Activated naive CD8-positive, alpha-beta T cell treated with anti-CD3 and anti-CD28 coated beads, Interleukin-2, amount 50 U/mL, for 16 hours (primary cell): ENCODE data around the gene ARHGEF4.
"Not testable (repeated sequence)": the region's sequence is repeated elsewhere in the genome, so short reads cannot be mapped to it uniquely, and the experiment has no call there.

Source experiments
- DNase-seq: peaks from one replicate; pipeline ENCODE4 v3.0.0-alpha.2; 2020; ENCODE audit warnings: low read depth, low spot score

ARHGEF4 gene

DNA sequence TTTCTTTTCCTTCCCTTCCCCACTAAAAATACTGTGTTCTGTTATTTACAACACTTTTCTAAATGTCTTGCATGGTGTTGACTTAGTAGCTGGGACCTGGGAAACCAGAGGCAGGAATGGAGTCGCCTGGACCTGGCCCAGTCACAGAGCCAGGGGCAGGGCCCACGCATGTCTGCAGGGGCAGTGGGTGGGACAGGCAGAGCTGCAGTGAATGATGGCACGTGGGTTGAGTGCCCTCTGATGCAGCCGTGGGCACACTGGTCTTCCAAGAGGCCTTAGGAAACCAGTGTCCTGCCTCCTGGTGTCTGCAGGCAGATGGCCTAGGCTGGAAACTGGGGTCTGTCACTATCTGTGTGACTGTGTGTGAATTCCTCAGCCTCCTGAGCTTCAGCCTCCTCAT is 46.8 kb downstream of the ARHGEF4 start:
- DNase-seq: no peak

DNA sequence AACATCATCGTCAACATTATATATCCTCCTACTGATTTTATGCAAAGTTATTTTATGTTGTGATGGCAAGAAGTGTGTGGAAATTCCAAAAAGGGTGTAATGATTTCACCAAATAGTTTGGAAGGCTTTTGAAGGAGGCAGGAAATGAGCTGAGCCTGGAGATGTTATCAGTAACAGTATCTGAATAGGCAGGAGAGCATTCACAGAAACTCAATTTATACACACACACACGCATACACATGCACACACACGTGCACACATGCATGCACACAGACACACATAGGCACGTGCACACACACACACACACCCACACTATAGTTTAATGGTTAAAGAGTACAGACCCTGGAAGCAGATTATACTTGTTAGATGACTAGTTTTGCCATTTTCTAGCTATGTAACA is 47.3 kb downstream of the ARHGEF4 start:
- DNase-seq: no peak

DNA sequence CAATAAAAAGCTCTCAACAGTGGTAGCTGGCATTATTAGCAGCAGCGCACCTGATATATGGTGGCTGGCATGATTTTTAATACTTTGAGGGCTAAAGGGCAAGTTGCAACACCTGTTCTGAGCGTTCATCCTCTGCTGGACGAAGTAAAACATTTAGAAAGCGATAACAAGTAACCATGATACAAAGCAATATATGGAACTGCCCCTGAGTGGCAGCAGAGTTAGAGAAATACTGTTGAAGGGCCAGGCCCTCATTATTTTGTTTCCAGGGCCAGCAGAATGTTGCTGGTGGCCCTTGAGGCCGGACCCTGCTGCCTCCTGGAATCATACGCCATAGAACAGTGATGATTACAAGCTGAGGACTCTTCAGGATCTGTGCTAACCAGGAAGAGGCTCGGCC is 47.8 kb downstream of the ARHGEF4 start:
- no peak for DNase-seq

DNA sequence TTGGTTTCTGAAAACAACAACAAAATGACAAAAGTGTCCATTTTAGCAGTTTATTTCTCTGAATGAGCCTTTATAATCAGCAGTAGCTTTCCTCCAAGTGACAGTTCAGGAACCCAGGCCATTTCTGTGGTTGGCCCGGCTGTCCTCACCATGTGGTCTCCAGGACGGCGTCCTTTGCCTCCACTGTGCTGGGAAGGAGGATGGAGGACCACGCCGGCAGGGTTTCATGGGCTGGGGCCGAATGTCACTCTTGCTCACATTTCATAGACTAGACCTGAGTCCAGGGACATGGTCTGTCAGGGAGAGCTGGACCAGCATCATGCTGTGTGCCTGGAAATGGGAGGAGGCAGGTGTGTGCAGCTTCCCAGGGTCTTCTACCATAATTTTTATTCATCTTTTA is 50.9 kb downstream of the ARHGEF4 start:
- no peak for DNase-seq

DNA sequence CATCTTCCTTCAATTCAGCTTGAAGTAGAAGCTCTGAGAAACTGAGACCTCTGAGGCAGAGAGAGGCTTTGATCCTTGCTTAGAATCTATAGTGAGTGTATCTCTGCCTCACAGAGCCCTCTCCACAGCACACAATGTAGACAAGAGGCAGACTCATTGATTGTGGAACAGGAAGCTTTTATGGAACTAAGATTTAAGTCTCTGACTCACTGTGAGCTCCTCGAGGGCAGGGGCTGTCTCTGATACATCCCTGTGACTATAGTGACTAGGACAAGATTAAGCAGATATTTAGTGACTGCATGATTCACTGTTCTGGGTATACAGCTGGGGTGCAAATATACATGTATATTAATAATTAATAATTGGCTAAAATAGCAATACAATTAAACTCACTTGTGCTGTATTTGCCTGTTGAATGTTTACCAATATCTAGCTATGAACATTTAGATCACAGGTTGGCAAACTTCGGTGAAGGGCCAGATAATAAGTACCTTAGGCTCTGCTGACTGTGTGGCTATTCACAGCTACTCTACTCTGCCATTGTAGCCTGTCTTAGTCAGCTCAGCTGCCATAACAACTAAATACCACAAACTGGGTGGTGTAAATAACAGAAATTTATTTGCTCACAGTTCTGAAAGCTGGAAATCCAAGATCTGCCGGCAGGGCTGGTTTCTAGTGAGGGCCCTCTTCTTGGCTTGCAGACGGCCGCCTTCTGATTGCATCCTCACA is 54.4 kb downstream of the ARHGEF4 start:
- no peak for DNase-seq

DNA sequence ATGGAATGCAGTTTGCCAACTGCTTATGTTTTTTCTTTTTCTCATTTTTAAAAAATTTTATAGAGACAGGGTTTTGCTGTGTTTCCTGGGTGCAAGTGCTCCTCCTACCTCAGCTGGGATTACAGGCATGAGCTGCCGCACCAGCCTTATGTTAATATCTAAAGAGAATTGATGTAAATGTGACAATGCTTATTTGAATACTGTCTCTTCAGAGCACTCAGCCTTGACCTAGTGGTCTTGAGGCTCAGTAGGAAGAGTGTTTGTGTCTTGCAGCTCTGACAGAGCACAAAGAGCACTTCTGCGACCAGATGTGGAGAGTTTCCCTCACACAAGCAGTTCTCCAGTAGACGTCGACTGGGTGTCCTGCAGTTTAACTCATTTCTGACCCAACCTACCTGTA is 55.3 kb downstream of the ARHGEF4 start:
- no peak for DNase-seq

DNA sequence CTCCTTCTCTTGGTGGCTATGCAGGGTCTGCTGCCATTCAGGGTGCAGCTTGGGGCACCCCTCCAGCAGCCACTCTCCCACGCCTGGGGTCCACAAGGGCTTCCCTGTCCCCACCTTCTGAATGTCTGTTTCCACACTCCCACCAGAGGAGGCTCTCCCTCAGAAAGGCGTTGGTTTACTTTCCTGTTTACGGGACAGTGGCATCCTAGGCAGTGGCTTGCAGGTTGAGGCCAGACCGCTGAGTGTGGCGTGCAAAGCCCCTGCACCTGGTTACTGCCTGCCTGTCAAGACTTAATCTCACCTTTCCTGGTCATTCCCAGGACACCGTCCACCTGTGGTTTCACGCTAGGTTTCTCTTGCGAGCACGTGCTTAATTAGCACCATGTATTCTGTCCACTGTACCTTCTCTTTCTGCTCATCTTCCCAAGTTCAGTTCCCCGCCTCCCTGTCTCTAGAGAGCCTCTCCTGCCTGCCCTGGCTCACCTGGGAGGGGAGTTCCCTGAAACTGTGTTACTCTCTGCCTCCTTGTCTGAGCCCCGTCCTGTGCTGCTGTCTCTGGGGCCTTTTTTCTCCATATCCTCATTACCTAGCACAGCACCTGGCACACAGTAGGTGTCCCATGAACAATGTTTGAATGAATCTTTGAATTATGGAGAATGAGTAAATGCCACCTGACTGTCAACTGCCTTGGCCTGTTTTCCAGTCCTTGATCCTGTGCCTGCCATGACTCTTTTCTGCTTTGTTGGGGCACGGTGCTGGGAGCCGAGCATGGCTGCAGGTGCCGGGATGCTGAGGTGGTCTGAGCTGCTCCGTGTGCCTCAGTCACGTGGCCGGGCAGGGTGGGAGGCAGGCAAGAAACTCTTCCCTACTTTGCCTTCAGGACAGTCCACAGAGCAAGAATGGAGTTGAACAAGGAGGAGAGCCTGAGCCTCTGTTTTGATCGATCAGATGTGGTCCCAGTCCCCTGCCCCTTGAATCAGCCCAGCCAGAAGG is 56.4 kb downstream of the ARHGEF4 start:
- DNase-seq: no peak

DNA sequence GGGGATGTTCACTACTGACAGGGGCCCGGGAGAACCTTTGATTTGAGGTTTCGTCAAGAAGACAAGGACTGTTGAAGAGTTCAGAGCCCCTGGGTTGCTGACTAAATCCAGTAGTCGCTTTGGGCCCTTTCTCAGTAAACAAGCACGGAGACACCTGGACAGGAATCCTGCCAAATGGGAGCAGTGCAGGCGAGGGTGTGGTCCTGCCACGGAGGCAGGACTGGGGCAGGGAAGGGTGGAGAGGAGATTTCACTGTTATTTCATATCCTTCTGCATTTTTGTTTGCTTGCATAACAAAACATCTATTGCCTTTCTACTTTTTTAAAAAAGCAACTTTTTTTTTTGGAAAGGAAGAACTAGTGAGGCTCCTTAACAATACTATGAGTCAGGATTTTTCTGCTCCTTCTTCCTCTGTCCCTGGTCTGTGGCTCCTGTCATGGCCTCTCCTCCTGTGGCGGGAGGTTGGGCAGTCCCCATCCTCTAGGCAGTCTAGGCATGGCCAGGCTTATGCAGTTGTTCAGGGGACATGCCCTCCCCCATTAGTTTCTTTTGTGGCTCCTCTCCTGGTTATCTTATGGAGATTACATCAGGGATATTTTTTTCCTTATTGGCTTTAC is 57.7 kb downstream of the ARHGEF4 start:
- DNase-seq: no peak

DNA sequence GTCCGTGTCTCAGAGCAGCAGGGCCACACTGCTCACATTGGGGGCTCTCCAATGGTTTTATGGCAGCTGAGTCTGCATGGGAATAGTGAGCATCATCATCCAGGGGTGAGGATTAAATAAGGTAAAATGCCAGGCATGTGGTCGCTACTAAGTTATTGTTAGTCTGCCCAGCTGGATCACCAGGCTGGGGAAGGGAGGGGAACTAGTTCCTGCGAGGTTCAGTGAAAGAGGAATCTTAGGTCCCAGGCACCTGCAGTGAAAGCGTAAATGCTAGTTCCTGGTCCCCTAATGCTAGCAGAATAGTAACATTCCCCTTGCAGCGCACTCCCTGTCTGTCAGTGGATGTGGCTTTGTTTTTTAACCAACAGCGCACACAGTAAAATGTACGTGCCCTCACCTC is 60.1 kb downstream of the ARHGEF4 start:
- DNase-seq: no peak

DNA sequence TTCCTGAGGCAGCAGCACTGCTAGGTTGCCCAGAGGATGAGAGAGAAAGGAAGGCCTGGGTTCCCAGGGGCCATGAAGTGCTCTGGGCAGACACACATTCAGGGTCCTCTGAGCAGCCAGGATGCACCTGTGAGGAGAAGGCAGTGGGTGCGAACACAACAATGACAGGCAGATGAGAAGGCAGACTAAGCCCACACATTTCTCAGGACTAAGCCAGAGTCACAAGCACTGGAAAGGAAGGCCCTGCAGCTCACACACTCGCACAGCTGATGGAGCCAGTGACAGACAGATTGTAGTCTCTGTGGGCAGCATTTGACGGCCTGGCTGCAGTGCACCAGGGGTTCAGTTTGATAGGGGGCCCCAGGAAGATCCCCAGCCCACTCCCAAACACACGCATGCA is 61.8 kb downstream of the ARHGEF4 start:
- no peak for DNase-seq

DNA sequence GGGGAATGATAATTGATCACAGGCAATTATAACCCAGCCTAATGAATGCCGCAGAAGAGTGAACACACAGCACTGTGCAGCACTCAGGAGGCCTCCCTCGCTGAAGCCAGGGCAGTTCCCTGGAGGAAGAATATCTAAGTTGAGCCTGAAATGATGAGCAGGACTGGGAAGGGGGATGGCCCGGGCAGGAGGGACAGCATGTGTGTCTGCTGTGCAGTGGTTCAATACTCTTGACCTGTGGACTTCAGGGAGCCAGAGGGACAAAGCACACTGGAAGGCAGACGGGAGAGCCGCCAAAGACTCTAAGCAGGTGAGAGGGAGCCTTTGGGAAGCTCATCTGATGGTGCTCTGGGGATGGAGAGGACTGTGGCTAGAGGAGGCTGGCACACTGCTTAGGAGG is 62.6 kb downstream of the ARHGEF4 start:
- no peak for DNase-seq

DNA sequence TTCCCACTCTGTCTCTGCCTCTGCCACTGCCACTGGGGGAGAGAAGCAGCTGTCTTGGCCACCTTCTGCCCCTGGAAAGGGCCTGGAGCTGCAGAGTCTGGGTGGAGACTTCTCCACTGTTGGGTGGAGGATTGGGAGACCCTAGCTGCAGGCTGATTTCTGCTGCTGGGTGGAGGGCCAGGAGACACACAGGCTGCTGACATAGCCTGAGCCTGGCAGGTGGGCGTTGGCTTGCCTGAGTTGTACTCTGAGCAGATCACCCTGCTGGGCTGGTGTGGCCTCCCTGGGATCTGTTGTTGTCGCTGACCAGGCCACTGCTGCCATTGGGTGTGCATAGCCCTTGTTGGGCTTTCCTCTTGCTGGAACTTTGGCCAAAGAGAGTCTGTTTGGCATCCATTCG is 64.3 kb downstream of the ARHGEF4 start:
- DNase-seq: no peak

DNA sequence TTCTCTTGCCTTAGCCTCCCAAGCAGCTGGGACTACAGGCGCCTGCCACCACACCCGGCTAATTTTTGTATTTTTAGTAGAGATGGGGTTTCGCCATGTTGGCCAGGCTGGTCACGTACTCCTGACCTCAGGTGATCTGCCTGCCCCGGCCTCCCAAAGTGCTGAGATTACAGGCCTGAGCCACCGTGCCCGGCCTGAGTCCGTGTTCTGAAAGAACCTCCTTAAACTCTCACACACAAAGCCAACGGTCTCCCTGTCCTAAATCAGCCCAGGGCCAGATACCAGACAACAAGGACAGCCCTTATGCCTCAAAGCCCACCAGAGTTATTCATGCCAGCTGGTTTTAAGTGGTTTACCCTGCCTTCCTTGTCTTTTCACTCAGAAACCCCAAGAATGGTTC is 64.9 kb downstream of the ARHGEF4 start:
- DNase-seq: not testable (repeated sequence)

DNA sequence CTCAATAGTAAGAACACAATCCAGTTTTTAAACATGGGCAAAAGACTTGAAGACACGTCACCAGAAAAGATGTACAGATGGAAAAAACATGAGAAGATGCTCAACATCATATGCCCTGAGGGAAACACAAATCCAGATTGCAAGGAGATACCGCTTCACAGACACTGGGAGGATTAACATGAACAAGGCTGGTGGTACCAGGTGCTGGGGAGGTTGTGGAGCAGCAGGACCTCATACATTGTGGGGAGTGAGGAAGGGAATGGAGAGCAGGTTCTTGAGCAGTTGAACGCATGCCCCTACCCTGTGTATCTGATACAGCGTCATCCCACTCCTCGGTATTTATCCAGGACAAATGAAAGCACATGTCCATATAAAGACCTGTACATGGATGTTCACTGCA is 72.1 kb downstream of the ARHGEF4 start:
- no peak for DNase-seq

DNA sequence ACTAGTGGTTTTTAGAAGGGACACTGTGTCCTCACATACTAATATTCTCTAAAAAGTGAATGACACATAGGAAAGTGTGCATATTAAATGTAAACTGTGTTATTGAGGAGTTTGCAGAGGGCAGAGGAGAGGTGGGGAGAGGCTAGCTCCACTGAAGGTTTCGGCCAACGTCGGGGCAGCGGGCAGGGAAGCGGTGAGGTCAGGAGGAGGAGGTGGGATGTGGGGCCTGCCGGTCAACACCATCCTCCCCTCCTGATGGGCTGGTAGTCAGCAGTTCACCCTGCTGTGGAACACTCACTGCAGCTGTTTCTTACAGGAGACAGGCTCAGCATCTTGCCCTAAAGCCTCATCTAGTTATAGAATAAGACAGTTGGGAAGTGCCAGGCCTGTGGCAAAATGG is 74.2 kb downstream of the ARHGEF4 start:
- DNase-seq: no peak

DNA sequence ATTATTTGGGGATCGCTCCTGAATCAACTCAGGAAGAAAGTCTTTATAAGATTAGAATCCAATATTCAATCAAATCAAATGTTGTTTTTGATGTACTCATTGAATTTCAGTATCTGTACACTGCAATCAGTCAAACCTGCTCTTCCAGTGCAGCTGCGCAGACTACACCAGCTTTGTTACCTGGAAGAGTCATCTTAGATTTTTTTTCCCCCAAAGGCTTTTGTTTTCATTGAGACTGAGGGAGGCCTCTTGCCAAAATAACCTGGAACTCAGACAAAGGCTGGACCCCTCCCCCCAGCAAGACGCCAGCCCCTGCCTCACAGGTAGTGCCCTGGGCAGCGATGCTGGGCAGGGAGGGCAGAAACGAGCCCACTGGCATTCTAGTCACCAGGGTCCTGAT is 74.8 kb downstream of the ARHGEF4 start:
- no peak for DNase-seq

DNA sequence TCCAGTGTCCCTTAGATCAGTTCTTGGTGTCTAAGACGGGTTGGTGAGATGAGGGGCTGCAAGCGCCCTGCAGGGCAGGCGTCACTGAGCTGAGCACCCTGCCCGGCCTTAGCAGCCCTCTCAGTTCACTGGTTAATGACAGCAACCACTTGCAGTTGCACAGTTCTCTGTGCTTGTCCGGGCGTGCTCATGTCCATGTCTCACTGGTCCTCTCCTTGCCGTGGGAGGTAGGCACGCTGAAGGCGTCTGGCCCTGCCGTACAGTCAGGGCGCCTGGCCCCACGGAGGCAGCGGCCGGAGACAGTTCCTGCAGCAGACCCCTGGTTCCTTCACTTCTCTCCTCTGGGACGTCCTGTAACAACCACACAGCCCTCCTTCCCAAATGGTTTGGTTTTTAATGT is 75.3 kb downstream of the ARHGEF4 start:
- no peak for DNase-seq

DNA sequence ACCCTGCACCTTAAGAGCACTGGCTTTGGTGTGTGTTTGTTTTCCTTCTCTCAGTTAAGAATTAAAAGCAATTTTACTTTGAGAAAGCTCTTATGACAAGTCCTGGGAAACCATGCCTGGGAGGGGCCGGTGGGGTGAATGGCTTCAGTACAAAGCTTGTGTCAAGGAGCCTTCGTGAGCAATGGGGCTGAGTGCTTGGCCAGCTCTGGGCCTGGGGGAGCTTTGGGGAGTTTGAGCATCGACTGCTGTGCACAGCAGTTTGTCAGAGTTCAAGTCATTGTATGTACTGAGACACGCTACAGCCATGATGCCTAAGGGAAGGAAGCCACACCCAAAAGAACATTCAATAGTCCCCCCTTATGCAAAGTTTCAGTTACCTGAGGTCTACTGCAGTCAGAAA is 75.8 kb downstream of the ARHGEF4 start:
- no peak for DNase-seq

DNA sequence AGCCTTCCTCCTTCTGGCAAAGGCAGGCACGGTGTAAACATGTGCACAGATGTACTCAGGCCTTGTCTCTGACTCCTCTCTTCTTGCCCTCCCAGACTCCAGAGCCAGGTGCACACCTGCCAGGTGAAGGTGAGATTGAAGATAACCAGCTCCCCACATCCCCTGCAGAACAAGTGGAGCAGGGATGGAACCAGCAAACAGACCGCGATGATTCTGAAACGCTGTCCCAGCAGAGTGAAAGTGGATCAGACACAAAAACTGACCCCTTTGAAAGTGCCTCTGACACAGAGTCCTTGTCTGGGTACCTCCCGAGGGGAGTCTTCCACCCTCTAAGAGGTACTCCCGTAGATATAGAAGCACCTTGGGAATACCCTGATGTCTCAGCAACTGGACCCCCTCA is 77.2 kb downstream of the ARHGEF4 start:
- DNase-seq: no peak

DNA sequence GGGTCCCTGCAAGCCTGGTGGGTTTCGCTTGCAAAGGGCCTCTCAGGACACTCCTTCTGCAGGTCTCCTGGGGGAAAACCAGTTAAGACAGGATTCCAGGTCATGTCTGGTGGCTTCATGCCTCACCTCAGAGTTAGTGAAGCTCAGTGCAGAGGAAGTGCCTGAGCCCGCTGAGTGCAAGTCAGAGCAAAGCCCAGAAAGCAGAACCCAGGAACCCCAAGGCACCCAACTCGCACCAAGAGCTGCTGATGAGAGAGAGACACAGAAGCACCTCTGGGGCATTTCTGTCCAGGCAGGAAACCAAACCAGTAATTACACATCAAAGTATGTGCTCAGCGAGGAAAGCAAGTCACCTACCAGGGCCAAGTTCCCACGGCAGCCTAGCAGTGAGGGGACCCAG is 78.4 kb downstream of the ARHGEF4 start:
- no peak for DNase-seq

DNA sequence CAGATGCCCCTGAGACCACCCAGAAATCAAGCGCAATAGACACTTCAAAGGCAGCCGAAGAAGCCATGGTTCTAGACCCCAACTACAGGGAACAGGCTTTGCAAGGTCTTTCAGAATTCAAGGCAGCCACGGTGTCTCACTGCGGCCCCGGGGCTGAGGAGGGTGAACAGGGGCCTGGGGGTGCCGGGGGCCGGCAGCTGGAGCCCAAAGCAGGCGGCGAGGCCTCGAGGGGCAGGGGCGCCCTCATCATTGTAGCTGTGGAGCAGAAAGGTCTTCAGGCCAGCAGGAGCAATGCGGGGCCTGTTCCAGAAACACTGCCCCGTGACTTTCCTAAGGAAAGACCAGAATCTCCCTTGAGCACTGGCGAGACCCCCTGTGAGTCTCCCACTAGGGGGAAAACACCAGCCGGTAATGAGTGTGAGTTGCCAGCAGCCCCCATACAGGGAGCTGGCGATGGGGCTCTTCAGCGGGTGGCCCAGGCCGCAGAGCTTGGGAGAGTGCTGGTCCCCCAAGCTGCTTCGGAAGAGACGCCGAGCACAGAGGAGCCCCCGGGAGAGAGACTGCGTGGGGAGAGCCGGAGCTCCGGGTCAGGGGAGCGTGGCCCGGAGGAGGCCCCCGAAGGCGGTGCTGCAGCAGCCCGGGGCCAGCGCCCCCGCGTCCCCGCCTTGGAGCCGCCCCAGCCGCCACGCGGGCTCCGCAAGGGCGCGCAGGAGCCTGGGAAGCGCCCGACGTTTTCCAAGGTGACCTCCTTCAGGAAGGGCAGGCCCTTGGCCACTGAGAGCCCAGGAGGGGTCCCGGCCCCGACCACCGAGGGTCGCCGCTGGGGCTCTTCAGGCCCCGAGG is 79.1 kb downstream of the ARHGEF4 start:
- DNase-seq: no peak

DNA sequence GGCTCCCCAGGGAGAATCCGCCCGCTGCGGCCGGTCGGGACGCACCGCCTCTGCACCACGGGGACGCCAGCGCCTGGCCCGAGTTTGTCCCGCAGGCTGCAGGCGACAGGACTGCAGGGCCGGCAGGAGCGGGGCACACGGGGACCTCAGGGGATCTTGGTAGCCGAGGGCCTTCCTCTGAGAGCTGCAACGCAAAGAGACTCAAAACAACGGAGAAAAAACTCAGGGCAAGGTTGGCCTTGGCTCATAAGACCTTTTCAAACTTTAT is 79.7 kb downstream of the ARHGEF4 start:
- DNase-seq: no peak
